Liver (tissue), 9 donors: Measurements from ENCODE around the gene SPINK1. TPM values are rescaled to one million over a fixed set of nuclear protein-coding genes. Genes with fewer than 3 reads are reported as not detected.

Experiments used
- DNase-seq: peaks from one replicate; pipeline ENCODE4 v3.0.0-alpha.2; 2017; ENCODE audit warnings: low spot score
- H3K27ac ChIP-seq, 2 donors: one replicate each; pipeline ENCODE4 v1.7.0; 2013; ENCODE audit warnings: inconsistent platforms in 2 of 2, low read length in 2 of 2, control low read depth in 1 of 2, low read depth in 1 of 2, mild to moderate bottlenecking in 1 of 2
- H3K27me3 ChIP-seq, 4 donors: one replicate each; pipeline versions ENCODE4 v1.6.1 to v1.7.0; 2013; ENCODE audit warnings: low read length in 3 of 4, inconsistent platforms in 1 of 4, mild to moderate bottlenecking in 1 of 4, moderate library complexity in 1 of 4; ENCODE audit not compliant: control insufficient read depth in 4 of 4, insufficient read depth in 4 of 4
- H3K36me3 ChIP-seq, 4 donors: one replicate each; pipeline versions ENCODE4 v1.6.1 to v1.7.0; 2013; ENCODE audit warnings: low read length in 3 of 4, mild to moderate bottlenecking in 3 of 4, low read depth in 1 of 4, moderate library complexity in 1 of 4; ENCODE audit not compliant: control insufficient read depth in 4 of 4, insufficient read depth in 3 of 4
- H3K4me1 ChIP-seq, 4 donors: one replicate each; pipeline versions ENCODE4 v1.6.1 to v1.7.0; 2013; ENCODE audit warnings: low read length in 3 of 4, mild to moderate bottlenecking in 3 of 4, moderate library complexity in 1 of 4; ENCODE audit not compliant: control insufficient read depth in 4 of 4, insufficient read depth in 4 of 4
- H3K4me3 ChIP-seq, 3 donors: one replicate each; pipeline versions ENCODE4 v1.6.1 to v1.7.0; 2013; ENCODE audit warnings: low read length in 3 of 3, control low read depth in 1 of 3, low read depth in 1 of 3, mild to moderate bottlenecking in 1 of 3
- H3K9ac ChIP-seq, 2 donors: one replicate each; pipeline ENCODE4 v1.7.0; 2013; ENCODE audit warnings: low read length in 2 of 2, mild to moderate bottlenecking in 2 of 2, moderate library complexity in 2 of 2, control low read depth in 1 of 2, low read depth in 1 of 2
- H3K9me3 ChIP-seq, 4 donors: one replicate each; pipeline versions ENCODE4 v1.6.1 to v1.7.0; 2013; ENCODE audit warnings: low read length in 3 of 4; ENCODE audit not compliant: control insufficient read depth in 4 of 4
- CTCF ChIP-seq: fragments of 150-350 bp; IDR thresholded peaks from 2 replicates; pipeline ENCODE4 v1.5.1; 2017; ENCODE audit warnings: improper control_type of control experiment, low read depth, low read length; ENCODE audit not compliant: missing input control
- EGR1 ChIP-seq, 2 donors: IDR thresholded peaks; 2 replicates each; pipeline ENCODE4 v1.6.1; 2016 to 2018; ENCODE audit warnings: antibody characterized with exemption in 2 of 2, low read depth in 2 of 2
- FOXA1 ChIP-seq: IDR thresholded peaks from 2 replicates; pipeline ENCODE4 v1.6.1; 2016; ENCODE audit warnings: antibody characterized with exemption
- FOXA2 ChIP-seq: IDR thresholded peaks from 2 replicates; pipeline ENCODE4 v1.6.1; 2016; ENCODE audit warnings: antibody characterized with exemption
- GABPA ChIP-seq, 2 donors: IDR thresholded peaks in 1 of 2; conservative IDR thresholded peaks in 1 of 2; 2 replicates each; pipeline ENCODE4 v1.6.1; 2016; ENCODE audit warnings: antibody characterized with exemption in 2 of 2, mild to moderate bottlenecking in 1 of 2, moderate library complexity in 1 of 2
- HNF4A ChIP-seq, 2 donors: conservative IDR thresholded peaks; 2 replicates each; pipeline ENCODE4 v1.6.1; 2016; ENCODE audit warnings: antibody characterized with exemption in 2 of 2, mild to moderate bottlenecking in 2 of 2
- HNF4G ChIP-seq: IDR thresholded peaks from 2 replicates; pipeline ENCODE4 v1.6.1; 2016; ENCODE audit warnings: antibody characterized with exemption
- NR2F2 ChIP-seq: IDR thresholded peaks from 2 replicates; pipeline ENCODE4 v1.6.1; 2016; ENCODE audit warnings: antibody characterized with exemption
- RXRA ChIP-seq, 2 donors: IDR thresholded peaks; 2 replicates each; pipeline ENCODE4 v1.6.1; 2017 to 2018; ENCODE audit warnings: antibody characterized with exemption in 2 of 2, mild to moderate bottlenecking in 1 of 2
- SP1 ChIP-seq: IDR thresholded peaks from 2 replicates; pipeline ENCODE4 v1.6.1; 2018; ENCODE audit warnings: antibody characterized with exemption, mild to moderate bottlenecking
- ZBTB33 ChIP-seq: IDR thresholded peaks from 2 replicates; pipeline ENCODE4 v1.6.1; 2016; ENCODE audit warnings: antibody characterized with exemption
- WGBS: extraction: QIAGEN DNeasy Blood & Tissue Kit; methylation state at CpG from one replicate; pipeline ENCODE4 v1.1.7; 2013; 5-methylcytosine and 5-hydroxymethylcytosine counted together
- polyA plus RNA-seq, 2 donors: library from polyadenylated mRNA; stranded (reverse) in 1 of 2; unstranded in 1 of 2; fragments of 200-250 nt in 1 of 2; fragments of >200 nt in 1 of 2; fragmentation: Nextera tagmentation in 1 of 2; extraction: Ambion mirVana in 1 of 2; gene quantifications; one replicate each; pipeline versions ENCODE4 v1.2.1 to v1.2.3, GENCODE V29; 2013 to 2015
- total RNA-seq, 2 donors: library from RNA; depleted of rRNA; stranded (reverse); fragments of >200 nt; gene quantifications; one replicate each; pipeline ENCODE4 v1.2.3, GENCODE V29; 2014
- TF ChIP-seq, protein P1 (sequence below): IDR thresholded peaks from 2 replicates; pipeline ENCODE4 v1.6.1; 2016; ENCODE audit warnings: antibody characterized with exemption
- TF ChIP-seq, protein P2 (sequence below): IDR thresholded peaks from 2 replicates; pipeline ENCODE4 v1.6.1; 2016; ENCODE audit warnings: antibody characterized with exemption
- TF ChIP-seq, protein P3 (sequence below): IDR thresholded peaks from 2 replicates; pipeline ENCODE4 v1.6.1; 2016; ENCODE audit warnings: antibody characterized with exemption, mild to moderate bottlenecking
- donor health status: healthy.
- donor health status: healthy.
- donor health status: healthy.
- donor health status: healthy.
- donor health status: healthy.

SPINK1 gene
- total and polyA plus RNA-seq, 4 donors: 0.33 to 2,026 (median 116) TPM

GRCh38 chr5:147869112-147869511, 37.6 kb upstream of the SPINK1 start:
- Histone ChIP-seq H3K9me3 (no peaks in the 10 kb centered on the region), H3K9ac (no peak overlapping the region), H3K36me3 (no peaks in the 10 kb centered on the region), H3K4me3 (no peak overlapping the region), H3K27me3 (no peaks in the 10 kb centered on the region), H3K27ac (no peak overlapping the region), H3K4me1 (no peaks in the 10 kb centered on the region)
- TF ChIP-seq, protein P1, sequence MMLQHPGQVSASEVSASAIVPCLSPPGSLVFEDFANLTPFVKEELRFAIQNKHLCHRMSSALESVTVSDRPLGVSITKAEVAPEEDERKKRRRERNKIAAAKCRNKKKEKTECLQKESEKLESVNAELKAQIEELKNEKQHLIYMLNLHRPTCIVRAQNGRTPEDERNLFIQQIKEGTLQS: no peak
- TF ChIP-seq RXRA (IDR thresholded peaks at IDR 0.05) (no peak), GABPA (IDR thresholded peaks at IDR 0.05 in 1 of 2, conservative IDR thresholded peaks at IDR 0.05 in 1 of 2) (no peak), SP1 (no peak), ZBTB33 (no peak), CTCF (no peak), HNF4A (conservative IDR thresholded peaks at IDR 0.05) (no peak), NR2F2 (no peak), EGR1 (IDR thresholded peaks at IDR 0.05; ENCODE audit: low read depth in 2 of 2) (no peak)
- TF ChIP-seq, protein P2, sequence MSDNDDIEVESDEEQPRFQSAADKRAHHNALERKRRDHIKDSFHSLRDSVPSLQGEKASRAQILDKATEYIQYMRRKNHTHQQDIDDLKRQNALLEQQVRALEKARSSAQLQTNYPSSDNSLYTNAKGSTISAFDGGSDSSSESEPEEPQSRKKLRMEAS: no peak
- no peak for DNase-seq
- WGBS: 50% methylated on average over 4 of the region's 4 CpGs

GRCh38 chr5:147863454-147864158, 32.1 kb upstream of the SPINK1 start:
- no peak overlapping the region for H3K27ac ChIP-seq
- H3K4me1 ChIP-seq: peaks cover 0 to 6% (median 2%) of the 10 kb centered on the region in 4 donors
- WGBS: 65% methylated on average over 3 of the region's 3 CpGs
- H3K4me3 ChIP-seq: no peak overlapping the region
- no peak for TF ChIP-seq RXRA (IDR thresholded peaks at IDR 0.05)
- TF ChIP-seq, protein P2: no peak
- TF ChIP-seq GABPA (IDR thresholded peaks at IDR 0.05 in 1 of 2, conservative IDR thresholded peaks at IDR 0.05 in 1 of 2): no peak
- TF ChIP-seq, protein P3, sequence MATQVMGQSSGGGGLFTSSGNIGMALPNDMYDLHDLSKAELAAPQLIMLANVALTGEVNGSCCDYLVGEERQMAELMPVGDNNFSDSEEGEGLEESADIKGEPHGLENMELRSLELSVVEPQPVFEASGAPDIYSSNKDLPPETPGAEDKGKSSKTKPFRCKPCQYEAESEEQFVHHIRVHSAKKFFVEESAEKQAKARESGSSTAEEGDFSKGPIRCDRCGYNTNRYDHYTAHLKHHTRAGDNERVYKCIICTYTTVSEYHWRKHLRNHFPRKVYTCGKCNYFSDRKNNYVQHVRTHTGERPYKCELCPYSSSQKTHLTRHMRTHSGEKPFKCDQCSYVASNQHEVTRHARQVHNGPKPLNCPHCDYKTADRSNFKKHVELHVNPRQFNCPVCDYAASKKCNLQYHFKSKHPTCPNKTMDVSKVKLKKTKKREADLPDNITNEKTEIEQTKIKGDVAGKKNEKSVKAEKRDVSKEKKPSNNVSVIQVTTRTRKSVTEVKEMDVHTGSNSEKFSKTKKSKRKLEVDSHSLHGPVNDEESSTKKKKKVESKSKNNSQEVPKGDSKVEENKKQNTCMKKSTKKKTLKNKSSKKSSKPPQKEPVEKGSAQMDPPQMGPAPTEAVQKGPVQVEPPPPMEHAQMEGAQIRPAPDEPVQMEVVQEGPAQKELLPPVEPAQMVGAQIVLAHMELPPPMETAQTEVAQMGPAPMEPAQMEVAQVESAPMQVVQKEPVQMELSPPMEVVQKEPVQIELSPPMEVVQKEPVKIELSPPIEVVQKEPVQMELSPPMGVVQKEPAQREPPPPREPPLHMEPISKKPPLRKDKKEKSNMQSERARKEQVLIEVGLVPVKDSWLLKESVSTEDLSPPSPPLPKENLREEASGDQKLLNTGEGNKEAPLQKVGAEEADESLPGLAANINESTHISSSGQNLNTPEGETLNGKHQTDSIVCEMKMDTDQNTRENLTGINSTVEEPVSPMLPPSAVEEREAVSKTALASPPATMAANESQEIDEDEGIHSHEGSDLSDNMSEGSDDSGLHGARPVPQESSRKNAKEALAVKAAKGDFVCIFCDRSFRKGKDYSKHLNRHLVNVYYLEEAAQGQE: no peak
- TF ChIP-seq FOXA1: no peak
- TF ChIP-seq HNF4G: no peak
- TF ChIP-seq, protein P1: no peak
- no peak for TF ChIP-seq FOXA2
- no peaks in the 10 kb centered on the region for H3K36me3 ChIP-seq
- H3K9ac ChIP-seq: no peak overlapping the region
- no peaks in the 10 kb centered on the region for H3K27me3 ChIP-seq
- no peak for DNase-seq
- no peaks in the 10 kb centered on the region for H3K9me3 ChIP-seq
